ENCODE data around the gene ACACA. TPM values are rescaled to one million over a fixed set of nuclear protein-coding genes. Genes with fewer than 3 reads are reported as not detected.

ACACA gene
- total and polyA plus RNA-seq, 9 of the 15 experiments (the other 6 are each of a cell fraction or from before 2014, with no cell fraction given), result 35.9 to 135 (median 88.4) TPM

DNA sequence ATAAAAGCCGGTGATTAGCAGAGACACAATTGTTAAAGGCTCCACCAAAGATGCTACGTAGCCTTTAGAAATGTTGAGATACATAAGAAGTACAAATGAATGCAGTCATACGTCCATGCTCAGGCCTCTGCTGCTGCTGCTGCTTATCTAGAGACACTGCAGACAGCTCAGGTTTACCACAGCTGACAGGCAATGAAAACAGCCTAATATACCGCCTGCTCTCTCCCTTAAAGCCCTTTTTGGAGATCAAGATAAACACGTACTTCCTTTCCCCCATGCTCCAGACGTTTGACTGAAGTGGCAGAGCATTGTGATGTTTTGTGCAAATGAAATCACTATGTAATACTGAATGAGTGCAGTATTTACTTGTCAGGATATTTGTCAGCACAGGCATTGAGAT lies 272.6 kb downstream of the ACACA start (continued):
- TF ChIP-seq ZNF707 (CRISPR knock-in tag; conservative IDR thresholded peaks at IDR 0.05), result no peak
- TF ChIP-seq SP1 (CRISPR knock-in tag; IDR thresholded peaks at IDR 0.05), result no peak
- TF ChIP-seq, protein P1, sequence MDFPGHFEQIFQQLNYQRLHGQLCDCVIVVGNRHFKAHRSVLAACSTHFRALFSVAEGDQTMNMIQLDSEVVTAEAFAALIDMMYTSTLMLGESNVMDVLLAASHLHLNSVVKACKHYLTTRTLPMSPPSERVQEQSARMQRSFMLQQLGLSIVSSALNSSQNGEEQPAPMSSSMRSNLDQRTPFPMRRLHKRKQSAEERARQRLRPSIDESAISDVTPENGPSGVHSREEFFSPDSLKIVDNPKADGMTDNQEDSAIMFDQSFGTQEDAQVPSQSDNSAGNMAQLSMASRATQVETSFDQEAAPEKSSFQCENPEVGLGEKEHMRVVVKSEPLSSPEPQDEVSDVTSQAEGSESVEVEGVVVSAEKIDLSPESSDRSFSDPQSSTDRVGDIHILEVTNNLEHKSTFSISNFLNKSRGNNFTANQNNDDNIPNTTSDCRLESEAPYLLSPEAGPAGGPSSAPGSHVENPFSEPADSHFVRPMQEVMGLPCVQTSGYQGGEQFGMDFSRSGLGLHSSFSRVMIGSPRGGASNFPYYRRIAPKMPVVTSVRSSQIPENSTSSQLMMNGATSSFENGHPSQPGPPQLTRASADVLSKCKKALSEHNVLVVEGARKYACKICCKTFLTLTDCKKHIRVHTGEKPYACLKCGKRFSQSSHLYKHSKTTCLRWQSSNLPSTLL (IDR thresholded peaks at IDR 0.05), result no peak
- no peak for TF ChIP-seq ZNF224 (CRISPR knock-in tag; IDR thresholded peaks at IDR 0.05)
- TF ChIP-seq RBM14 (IDR thresholded peaks at IDR 0.05; ENCODE audit: borderline replicate concordance, insufficient read depth, low read depth, low read length), result no peak
- no peak for TF ChIP-seq ZNF174 (CRISPR knock-in tag; IDR thresholded peaks at IDR 0.05)
- TF ChIP-seq ZNF583 (CRISPR knock-in tag; IDR thresholded peaks at IDR 0.05), result no peak
- TF ChIP-seq HMBOX1 (IDR thresholded peaks at IDR 0.05), result no peak
- TF ChIP-seq GABPA (tag; conservative IDR thresholded peaks at IDR 0.05; ENCODE audit: low read depth), result peak; percentile 53; the same call in 1 of the 2 replicates
- no peak for TF ChIP-seq TBP (optimal IDR thresholded peaks at IDR 0.05; ENCODE audit: low read depth, low read length)
- TF ChIP-seq CUX1 (CRISPR knock-in tag; IDR thresholded peaks at IDR 0.05), result no peak
- TF ChIP-seq SMARCA4 (IDR thresholded peaks at IDR 0.05), result no peak
- TF ChIP-seq SMC3 (conservative IDR thresholded peaks at IDR 0.05; ENCODE audit: insufficient read depth, low read depth, low read length), result no peak
- no peak for TF ChIP-seq NBN (IDR thresholded peaks at IDR 0.05; ENCODE audit: low read depth)
- peak in 1 of 2 experiments; percentile 66; a peak in 2 of 4 replicates for TF ChIP-seq FOXA3 (CRISPR knock-in tag; conservative IDR thresholded peaks at IDR 0.05 in 1 of 2, IDR thresholded peaks at IDR 0.05 in 1 of 2)
- no peak for TF ChIP-seq ZNF431 (CRISPR knock-in tag; IDR thresholded peaks at IDR 0.05)
- no peak for TF ChIP-seq KLF1 (tag; IDR thresholded peaks at IDR 0.05)
- TF ChIP-seq KHSRP (IDR thresholded peaks at IDR 0.05), result no peak
- TF ChIP-seq GABPB1 (CRISPR knock-in tag; IDR thresholded peaks at IDR 0.05), result no peak
- TF ChIP-seq, protein P2, sequence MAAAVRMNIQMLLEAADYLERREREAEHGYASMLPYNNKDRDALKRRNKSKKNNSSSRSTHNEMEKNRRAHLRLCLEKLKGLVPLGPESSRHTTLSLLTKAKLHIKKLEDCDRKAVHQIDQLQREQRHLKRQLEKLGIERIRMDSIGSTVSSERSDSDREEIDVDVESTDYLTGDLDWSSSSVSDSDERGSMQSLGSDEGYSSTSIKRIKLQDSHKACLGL (CRISPR knock-in tag; IDR thresholded peaks at IDR 0.05; ENCODE audit: borderline replicate concordance, poor library complexity, severe bottlenecking), result no peak

Measured in K562 (cell line).